ENCODE results near the gene NAALADL2.

Gene NAALADL2

DNA sequence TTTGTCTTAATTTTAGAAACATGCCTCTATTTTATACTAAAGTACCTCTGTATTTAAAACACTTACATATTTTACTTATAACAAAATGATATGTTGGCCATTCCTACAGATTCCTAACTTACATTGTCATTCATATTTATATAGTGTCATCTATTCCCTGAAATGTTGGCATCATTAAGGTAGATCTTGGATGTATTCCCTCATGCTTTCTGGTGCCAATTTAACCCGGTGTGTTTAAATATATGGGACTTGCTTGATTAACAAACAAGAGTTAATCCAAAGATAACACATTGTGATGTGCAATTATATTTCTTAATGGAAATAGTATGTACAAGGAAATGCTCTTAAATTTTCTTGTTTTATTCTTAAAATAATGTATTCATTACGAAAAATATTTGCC, 352.3 kb downstream of the NAALADL2 start:
- Histone ChIP-seq H3K9me3 (ENCODE audit: control extremely low read depth in 1 of 5, control insufficient read depth in 4 of 5, insufficient read depth in 2 of 5, low read depth in 1 of 5, low read length in 4 of 5) (no peaks in the 10 kb centered on the region), H3K4me3 (ENCODE audit: control insufficient read depth in 1 of 7, extremely low read depth in 1 of 7, insufficient read depth in 4 of 7, low read depth in 2 of 7, low read length in 6 of 7) (no peak overlapping the region), H3K4me1 (ENCODE audit: control extremely low read depth in 1 of 4, control insufficient read depth in 4 of 4, insufficient read depth in 4 of 4, low read length in 3 of 4) (no peaks in the 10 kb centered on the region), H3K27me3 (replicated peaks in 2 of 5; ENCODE audit: control insufficient read depth in 4 of 5, insufficient read depth in 5 of 5, low read length in 4 of 5) (no peaks in the 10 kb centered on the region), H3K36me3 (ENCODE audit: control insufficient read depth in 4 of 4, insufficient read depth in 4 of 4, low read length in 3 of 4) (no peaks in the 10 kb centered on the region), H3K27ac (ENCODE audit: insufficient read depth in 1 of 2, low read depth in 1 of 2, low read length in 2 of 2, poor library complexity in 1 of 2, severe bottlenecking in 2 of 2) (no peak overlapping the region)
- DNase-seq: no peak
- ChIA-PET CTCF (no interaction called here), POLR2A (no interaction called here)
- 100% methylated on average over 1 of the region's 2 CpGs for WGBS (ENCODE audit: insufficient coverage)

DNA sequence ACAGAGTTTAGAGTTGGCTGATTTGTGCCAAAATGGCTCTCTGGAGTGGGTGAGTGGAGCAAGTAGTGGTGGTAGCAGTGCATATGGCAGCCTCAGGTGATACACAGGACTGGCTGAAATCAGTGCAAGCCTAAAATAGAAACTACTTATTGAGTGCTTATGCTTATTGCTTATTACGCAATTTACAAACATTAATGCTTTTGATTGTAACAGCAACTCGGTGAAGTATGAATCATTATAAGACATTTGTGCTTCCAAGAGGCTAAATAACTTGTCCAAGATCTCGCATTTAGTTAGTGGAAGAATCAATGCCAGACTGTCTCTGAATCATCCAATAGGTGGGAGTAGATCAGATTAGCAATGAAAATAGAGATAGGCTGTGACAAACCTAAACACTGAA, 353.8 kb downstream of the NAALADL2 start:
- CTCF ChIA-PET: no interaction called here
- H3K36me3 ChIP-seq (ENCODE audit: control insufficient read depth in 4 of 4, insufficient read depth in 4 of 4, low read length in 3 of 4): no peaks in the 10 kb centered on the region
- H3K9me3 ChIP-seq (ENCODE audit: control extremely low read depth in 1 of 5, control insufficient read depth in 4 of 5, insufficient read depth in 2 of 5, low read depth in 1 of 5, low read length in 4 of 5): no peaks in the 10 kb centered on the region
- no peak for DNase-seq
- H3K27ac ChIP-seq (ENCODE audit: insufficient read depth in 1 of 2, low read depth in 1 of 2, low read length in 2 of 2, poor library complexity in 1 of 2, severe bottlenecking in 2 of 2): no peak overlapping the region
- no peaks in the 10 kb centered on the region for H3K27me3 ChIP-seq (replicated peaks in 2 of 5; ENCODE audit: control insufficient read depth in 4 of 5, insufficient read depth in 5 of 5, low read length in 4 of 5)
- WGBS (ENCODE audit: insufficient coverage): 94% methylated on average over 2 of the region's 3 CpGs
- no peaks in the 10 kb centered on the region for H3K4me1 ChIP-seq (ENCODE audit: control extremely low read depth in 1 of 4, control insufficient read depth in 4 of 4, insufficient read depth in 4 of 4, low read length in 3 of 4)
- no peak overlapping the region for H3K4me3 ChIP-seq (ENCODE audit: control insufficient read depth in 1 of 7, extremely low read depth in 1 of 7, insufficient read depth in 4 of 7, low read depth in 2 of 7, low read length in 6 of 7)
- POLR2A ChIA-PET: no interaction called here

DNA sequence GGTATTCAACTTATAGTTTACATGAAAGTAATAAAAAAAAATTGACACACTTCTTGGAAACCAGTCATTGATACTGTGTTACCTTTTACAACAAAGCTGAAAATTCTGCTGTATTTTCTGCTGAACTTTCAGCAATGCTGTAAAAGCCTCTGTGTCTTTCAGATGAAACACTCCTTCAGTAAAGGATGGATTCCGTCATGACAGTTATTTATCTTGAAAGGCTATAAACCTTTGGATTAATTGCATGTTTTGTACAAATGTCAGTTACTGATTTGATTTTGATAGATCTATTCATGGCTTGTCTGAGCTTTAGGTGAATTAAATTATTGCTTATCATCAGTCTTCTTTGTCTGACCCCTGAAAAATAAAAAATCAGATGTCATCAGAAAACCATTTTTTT, 355.1 kb downstream of the NAALADL2 start:
- DNase-seq: no peak
- POLR2A ChIA-PET: no interaction called here
- no CpG with 5 or more reads among the region's 1 CpG for WGBS (ENCODE audit: insufficient coverage)
- Histone ChIP-seq H3K27me3 (replicated peaks in 2 of 5; ENCODE audit: control insufficient read depth in 4 of 5, insufficient read depth in 5 of 5, low read length in 4 of 5) (no peaks in the 10 kb centered on the region), H3K4me3 (ENCODE audit: control insufficient read depth in 1 of 7, extremely low read depth in 1 of 7, insufficient read depth in 4 of 7, low read depth in 2 of 7, low read length in 6 of 7) (no peak overlapping the region), H3K9me3 (ENCODE audit: control extremely low read depth in 1 of 5, control insufficient read depth in 4 of 5, insufficient read depth in 2 of 5, low read depth in 1 of 5, low read length in 4 of 5) (no peaks in the 10 kb centered on the region), H3K4me1 (ENCODE audit: control extremely low read depth in 1 of 4, control insufficient read depth in 4 of 4, insufficient read depth in 4 of 4, low read length in 3 of 4) (no peaks in the 10 kb centered on the region), H3K36me3 (ENCODE audit: control insufficient read depth in 4 of 4, insufficient read depth in 4 of 4, low read length in 3 of 4) (no peaks in the 10 kb centered on the region), H3K27ac (ENCODE audit: insufficient read depth in 1 of 2, low read depth in 1 of 2, low read length in 2 of 2, poor library complexity in 1 of 2, severe bottlenecking in 2 of 2) (no peak overlapping the region)
- CTCF ChIA-PET: no interaction called here

DNA sequence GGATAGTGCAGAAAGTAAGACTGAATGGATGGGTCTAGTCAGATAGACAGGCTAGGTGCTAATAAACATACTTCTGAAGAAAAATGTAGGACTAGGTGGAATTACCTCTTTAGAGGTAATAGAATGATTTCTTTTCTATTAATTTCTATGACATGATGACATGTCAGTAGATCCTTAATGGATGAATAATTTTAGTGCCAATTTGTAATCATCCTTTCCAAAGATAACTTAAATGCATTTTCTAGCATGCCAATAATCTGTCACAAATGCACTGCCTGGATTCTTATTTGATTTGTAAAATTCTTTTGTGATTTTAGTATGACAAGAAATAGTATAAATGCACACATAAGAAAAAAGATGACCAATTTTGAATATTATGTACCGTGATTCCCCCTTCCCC, 356.7 kb downstream of the NAALADL2 start:
- WGBS (ENCODE audit: insufficient coverage): no CpG with 5 or more reads among the region's 1 CpG
- ChIA-PET POLR2A (no interaction called here), CTCF (no interaction called here)
- Histone ChIP-seq H3K4me1 (ENCODE audit: control extremely low read depth in 1 of 4, control insufficient read depth in 4 of 4, insufficient read depth in 4 of 4, low read length in 3 of 4) (no peaks in the 10 kb centered on the region), H3K27ac (ENCODE audit: insufficient read depth in 1 of 2, low read depth in 1 of 2, low read length in 2 of 2, poor library complexity in 1 of 2, severe bottlenecking in 2 of 2) (no peak overlapping the region), H3K27me3 (replicated peaks in 2 of 5; ENCODE audit: control insufficient read depth in 4 of 5, insufficient read depth in 5 of 5, low read length in 4 of 5) (no peaks in the 10 kb centered on the region), H3K9me3 (ENCODE audit: control extremely low read depth in 1 of 5, control insufficient read depth in 4 of 5, insufficient read depth in 2 of 5, low read depth in 1 of 5, low read length in 4 of 5) (no peaks in the 10 kb centered on the region), H3K36me3 (ENCODE audit: control insufficient read depth in 4 of 4, insufficient read depth in 4 of 4, low read length in 3 of 4) (no peaks in the 10 kb centered on the region), H3K4me3 (ENCODE audit: control insufficient read depth in 1 of 7, extremely low read depth in 1 of 7, insufficient read depth in 4 of 7, low read depth in 2 of 7, low read length in 6 of 7) (no peak overlapping the region)
- no peak for DNase-seq

DNA sequence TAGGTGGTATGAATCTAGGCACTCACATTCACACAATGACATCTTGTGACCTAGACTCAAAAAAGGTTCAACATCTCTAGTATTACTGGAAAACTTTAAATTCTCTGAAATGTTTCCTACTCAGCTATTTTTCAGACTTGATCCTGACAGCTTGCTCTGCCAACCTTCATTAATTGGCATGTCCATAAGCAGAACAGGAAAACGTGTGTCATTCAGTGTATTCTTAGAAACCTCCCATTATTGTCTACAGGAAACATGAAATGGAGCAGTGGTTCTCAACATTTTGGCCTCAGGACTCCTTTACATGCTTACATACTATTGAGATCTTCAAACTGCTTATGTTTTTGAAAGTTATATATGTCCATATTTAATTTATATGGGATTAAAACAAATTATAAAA, 363.2 kb downstream of the NAALADL2 start:
- ChIA-PET CTCF (interaction anchor here (1.0 kb wide), 1 partner anchor 13 kb away, joined by 3 read pairs; no protein-coding TSS in a partner anchor), POLR2A (no interaction called here)
- no peaks in the 10 kb centered on the region for H3K36me3 ChIP-seq (ENCODE audit: control insufficient read depth in 4 of 4, insufficient read depth in 4 of 4, low read length in 3 of 4)
- no peak overlapping the region for H3K27ac ChIP-seq (ENCODE audit: insufficient read depth in 1 of 2, low read depth in 1 of 2, low read length in 2 of 2, poor library complexity in 1 of 2, severe bottlenecking in 2 of 2)
- peaks cover 0 to 4% (median 0%) of the 10 kb centered on the region in 5 experiments for H3K9me3 ChIP-seq (ENCODE audit: control extremely low read depth in 1 of 5, control insufficient read depth in 4 of 5, insufficient read depth in 2 of 5, low read depth in 1 of 5, low read length in 4 of 5)
- H3K27me3 ChIP-seq (replicated peaks in 2 of 5; ENCODE audit: control insufficient read depth in 4 of 5, insufficient read depth in 5 of 5, low read length in 4 of 5): no peaks in the 10 kb centered on the region
- DNase-seq: no peak
- WGBS (ENCODE audit: insufficient coverage): 0% methylated on average over 1 of the region's 1 CpG
- H3K4me1 ChIP-seq (ENCODE audit: control extremely low read depth in 1 of 4, control insufficient read depth in 4 of 4, insufficient read depth in 4 of 4, low read length in 3 of 4): no peaks in the 10 kb centered on the region
- no peak overlapping the region for H3K4me3 ChIP-seq (ENCODE audit: control insufficient read depth in 1 of 7, extremely low read depth in 1 of 7, insufficient read depth in 4 of 7, low read depth in 2 of 7, low read length in 6 of 7)

DNA sequence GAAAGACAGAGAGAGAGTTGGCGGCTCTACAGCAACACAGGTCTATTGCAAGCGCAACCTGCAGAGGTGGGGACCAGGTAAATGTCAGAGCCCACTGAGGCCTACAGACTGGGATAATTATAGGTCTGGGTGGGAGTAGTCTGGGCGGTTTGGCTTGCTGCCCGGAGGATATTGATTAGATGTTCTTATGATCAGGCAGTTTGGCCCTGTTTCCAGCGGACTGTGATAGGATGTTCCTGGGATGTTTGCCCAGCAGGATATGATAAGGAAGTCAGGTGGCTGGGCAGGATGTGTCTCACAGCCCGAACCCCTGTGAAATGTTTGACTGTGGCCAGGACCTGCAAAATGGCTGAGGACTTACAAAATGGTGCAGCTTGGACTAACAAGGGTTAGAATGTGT, 364.9 kb downstream of the NAALADL2 start:
- no peaks in the 10 kb centered on the region for H3K4me1 ChIP-seq (ENCODE audit: control extremely low read depth in 1 of 4, control insufficient read depth in 4 of 4, insufficient read depth in 4 of 4, low read length in 3 of 4)
- CTCF ChIA-PET: no interaction called here
- no peaks in the 10 kb centered on the region for H3K36me3 ChIP-seq (ENCODE audit: control insufficient read depth in 4 of 4, insufficient read depth in 4 of 4, low read length in 3 of 4)
- POLR2A ChIA-PET: no interaction called here
- WGBS (ENCODE audit: insufficient coverage): 93% methylated on average over 2 of the region's 6 CpGs
- H3K27me3 ChIP-seq (replicated peaks in 2 of 5; ENCODE audit: control insufficient read depth in 4 of 5, insufficient read depth in 5 of 5, low read length in 4 of 5): no peaks in the 10 kb centered on the region
- DNase-seq: no peak
- peaks cover 0 to 4% (median 0%) of the 10 kb centered on the region in 5 experiments for H3K9me3 ChIP-seq (ENCODE audit: control extremely low read depth in 1 of 5, control insufficient read depth in 4 of 5, insufficient read depth in 2 of 5, low read depth in 1 of 5, low read length in 4 of 5)
- H3K4me3 ChIP-seq (ENCODE audit: control insufficient read depth in 1 of 7, extremely low read depth in 1 of 7, insufficient read depth in 4 of 7, low read depth in 2 of 7, low read length in 6 of 7): no peak overlapping the region
- H3K27ac ChIP-seq (ENCODE audit: insufficient read depth in 1 of 2, low read depth in 1 of 2, low read length in 2 of 2, poor library complexity in 1 of 2, severe bottlenecking in 2 of 2): no peak overlapping the region

DNA sequence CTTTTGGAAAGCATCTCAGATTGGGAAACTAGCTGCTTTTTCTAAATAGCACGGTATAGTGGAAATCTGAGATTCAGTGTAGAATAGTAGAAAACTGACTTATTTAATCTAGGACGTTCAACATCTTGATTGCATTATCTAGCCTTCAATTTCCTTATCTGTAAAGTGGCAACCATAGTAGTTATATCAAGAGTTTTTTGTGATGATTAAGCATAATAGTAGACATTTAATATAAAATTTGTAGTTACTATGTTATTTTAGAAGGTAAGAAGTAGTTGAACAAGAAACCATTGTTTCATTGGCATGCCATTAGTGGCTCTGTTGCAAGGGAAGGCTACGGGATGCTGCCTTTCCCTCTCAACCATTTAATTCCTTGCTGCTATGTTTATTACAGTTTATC, 367.3 kb downstream of the NAALADL2 start:
- CTCF ChIA-PET: interaction anchor here (1.0 kb wide), 1 partner anchor 14 kb away, joined by 3 read pairs; no protein-coding TSS in a partner anchor
- DNase-seq: no peak
- POLR2A ChIA-PET: no interaction called here
- peaks cover 0 to 4% (median 0%) of the 10 kb centered on the region in 5 experiments for H3K9me3 ChIP-seq (ENCODE audit: control extremely low read depth in 1 of 5, control insufficient read depth in 4 of 5, insufficient read depth in 2 of 5, low read depth in 1 of 5, low read length in 4 of 5)
- WGBS (ENCODE audit: insufficient coverage): no CpG with 5 or more reads among the region's 3 CpGs
- H3K27ac ChIP-seq (ENCODE audit: insufficient read depth in 1 of 2, low read depth in 1 of 2, low read length in 2 of 2, poor library complexity in 1 of 2, severe bottlenecking in 2 of 2): no peak overlapping the region
- no peaks in the 10 kb centered on the region for H3K4me1 ChIP-seq (ENCODE audit: control extremely low read depth in 1 of 4, control insufficient read depth in 4 of 4, insufficient read depth in 4 of 4, low read length in 3 of 4)
- no peaks in the 10 kb centered on the region for H3K36me3 ChIP-seq (ENCODE audit: control insufficient read depth in 4 of 4, insufficient read depth in 4 of 4, low read length in 3 of 4)
- H3K27me3 ChIP-seq (replicated peaks in 2 of 5; ENCODE audit: control insufficient read depth in 4 of 5, insufficient read depth in 5 of 5, low read length in 4 of 5): no peaks in the 10 kb centered on the region
- no peak overlapping the region for H3K4me3 ChIP-seq (ENCODE audit: control insufficient read depth in 1 of 7, extremely low read depth in 1 of 7, insufficient read depth in 4 of 7, low read depth in 2 of 7, low read length in 6 of 7)

Data from common myeloid progenitor, CD34-positive (primary cell).